ENCODE results near the gene OAS2.
"Not testable (repeated sequence)": the region's sequence is repeated elsewhere in the genome, so short reads cannot be mapped to it uniquely, and the experiment has no call there.

Gene OAS2

GRCh38 chr12:112988224-112988623, 9.9 kb downstream of the OAS2 start:
- no peak for DNase-seq (ENCODE audit: low spot score)
- CTCF ChIA-PET: no interaction called here
- POLR2A ChIA-PET (ENCODE audit: low non-redundant PET): no interaction called here
- H3K27ac ChIP-seq: no peak overlapping the region
- TF ChIP-seq CTCF (conservative IDR thresholded peaks at IDR 0.05; ENCODE audit: low read depth): no peak

GRCh38 chr12:112988823-112989385, 10.6 kb downstream of the OAS2 start:
- H3K27ac ChIP-seq; POLR2A ChIA-PET (ENCODE audit: low non-redundant PET); CTCF ChIA-PET; DNase-seq (ENCODE audit: low spot score): not testable (repeated sequence)

GRCh38 chr12:112989806-112990205, 11.5 kb downstream of the OAS2 start:
- no peak for TF ChIP-seq CTCF (conservative IDR thresholded peaks at IDR 0.05; ENCODE audit: low read depth)
- CTCF ChIA-PET: interaction anchor here (0.6 kb wide), 1 partner anchor 99 kb away, joined by 4 read pairs; no protein-coding TSS in a partner anchor
- no peak for DNase-seq (ENCODE audit: low spot score)
- POLR2A ChIA-PET (ENCODE audit: low non-redundant PET): no interaction called here
- H3K27ac ChIP-seq: no peak overlapping the region

GRCh38 chr12:112992541-112993398, 14.5 kb downstream of the OAS2 start:
- peak; percentile 88 for TF ChIP-seq CTCF (conservative IDR thresholded peaks at IDR 0.05; ENCODE audit: low read depth)
- no peak overlapping the region for H3K27ac ChIP-seq
- ChIA-PET CTCF (interaction anchor here (0.6 to 1.9 kb wide), 16 partner anchors 8 to 184 kb away, joined by 3 to 13 read pairs (median 4); partner anchors contain the start of gene OAS2), POLR2A (ENCODE audit: low non-redundant PET) (interaction anchor here (0.6 kb wide), 1 partner anchor 93 kb away, joined by 3 read pairs; no protein-coding TSS in a partner anchor)
- DNase-seq (ENCODE audit: low spot score): peak; percentile 80

- CTCF ChIA-PET: no interaction called here
Observed at GRCh38 chr12:112995008-112995407, 16.7 kb downstream of the OAS2 start.

GRCh38 chr12:112996501-112996900, 18.2 kb downstream of the OAS2 start:
- H3K27ac ChIP-seq: no peak overlapping the region
- no peak for TF ChIP-seq CTCF (conservative IDR thresholded peaks at IDR 0.05; ENCODE audit: low read depth)
- no peak for DNase-seq (ENCODE audit: low spot score)
- ChIA-PET CTCF (interaction anchor here (0.6 kb wide), 1 partner anchor 24 kb away, joined by 3 read pairs; no protein-coding TSS in a partner anchor), POLR2A (ENCODE audit: low non-redundant PET) (no interaction called here)

More at GRCh38 chr12:112995008-112995407, 16.7 kb downstream of the OAS2 start:
- no peak for TF ChIP-seq CTCF (conservative IDR thresholded peaks at IDR 0.05; ENCODE audit: low read depth)
- DNase-seq (ENCODE audit: low spot score): no peak
- POLR2A ChIA-PET (ENCODE audit: low non-redundant PET): no interaction called here
- no peak overlapping the region for H3K27ac ChIP-seq

- ChIA-PET POLR2A (ENCODE audit: low non-redundant PET) (no interaction called here), CTCF (interaction anchor here (0.5 to 0.6 kb wide), 3 partner anchors 13 to 40 kb away, joined by 3 to 5 read pairs (median 4); no protein-coding TSS in a partner anchor)
- no peak for TF ChIP-seq CTCF (conservative IDR thresholded peaks at IDR 0.05; ENCODE audit: low read depth)
- DNase-seq (ENCODE audit: low spot score): no peak
- no peak overlapping the region for H3K27ac ChIP-seq
Observed at GRCh38 chr12:112997506-112997905, 19.2 kb downstream of the OAS2 start.
